Hematopoietic multipotent progenitor cell (in vitro differentiated cells): ENCODE data around the gene C6orf89. TPM values are rescaled to one million over a fixed set of nuclear protein-coding genes. Genes with fewer than 3 reads are reported as not detected.
"Not testable (repeated sequence)": the region's sequence is repeated elsewhere in the genome, so short reads cannot be mapped to it uniquely, and the experiment has no call there.

Experiments used
- DNase-seq, 3 donors: peaks; one replicate each; pipeline ENCODE4 v3.0.0-alpha.2; 2011 to 2015; ENCODE audit warnings: low read depth in 2 of 3, low spot score in 2 of 3
- total RNA-seq: library from RNA; depleted of rRNA; stranded (reverse); fragments of >200 nt; gene quantifications from one replicate; pipeline ENCODE4 v1.2.3, GENCODE V29; 2012

The C6orf89 gene
- total RNA-seq, 1 donor: 19.7 TPM

DNA sequence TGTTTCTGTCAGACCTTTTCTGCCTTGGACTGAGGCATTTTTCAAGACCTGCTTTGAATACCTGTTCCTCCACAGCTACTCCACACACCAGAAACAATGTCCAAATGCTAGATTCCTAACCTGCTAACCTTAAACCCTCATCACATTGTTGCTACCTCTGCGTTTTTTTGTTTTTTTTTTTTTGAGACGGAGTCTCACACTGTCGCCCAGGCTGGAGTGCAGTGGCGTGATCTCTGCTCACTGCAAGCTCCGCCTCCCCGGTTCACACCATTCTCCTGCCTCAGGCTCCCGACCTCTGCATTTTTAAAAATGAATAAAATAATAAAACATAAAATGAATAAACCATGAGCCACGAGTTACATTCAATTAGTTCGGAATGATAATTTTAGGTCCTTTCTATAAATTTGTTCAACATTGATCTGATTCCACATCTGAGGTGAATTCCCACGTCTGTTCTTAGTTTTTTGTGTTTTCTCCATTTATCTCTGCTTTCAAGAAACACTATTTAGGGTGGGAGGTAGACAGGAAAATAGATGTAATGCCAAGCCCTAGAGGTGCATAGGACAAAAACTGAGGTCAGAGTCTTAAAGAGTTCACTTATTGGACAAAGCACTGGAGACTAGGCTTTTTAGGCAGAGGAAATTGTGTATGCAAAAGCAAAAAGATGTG lies 1.3 kb downstream of the C6orf89 start:
- DNase-seq: no peak

DNA sequence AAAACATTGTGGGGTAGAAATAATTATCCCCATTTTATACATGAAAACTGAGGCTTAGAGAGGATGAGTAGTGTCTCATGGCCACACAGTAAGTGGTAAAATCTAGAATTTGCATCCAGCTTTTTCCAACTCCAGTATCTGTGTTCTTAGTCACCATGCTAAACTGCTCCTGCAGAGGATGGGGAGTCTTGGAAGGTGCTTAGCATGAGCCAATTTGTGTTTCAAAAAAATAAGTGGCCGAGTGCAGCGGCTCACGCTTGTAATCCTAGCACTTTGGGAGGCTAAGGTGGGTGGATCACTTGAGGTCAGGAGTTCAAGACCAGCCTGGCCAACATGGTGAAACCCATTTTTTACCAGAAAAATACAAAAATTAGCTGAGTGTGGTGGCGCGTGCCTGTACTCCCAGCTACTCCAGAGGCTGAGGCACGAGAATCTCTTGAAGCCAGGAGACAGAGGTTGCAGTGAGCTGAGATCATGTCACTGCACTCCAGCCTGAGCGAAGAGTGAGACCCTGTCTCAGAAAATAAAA lies 2.4 kb downstream of the C6orf89 start:
- no peak for DNase-seq

DNA sequence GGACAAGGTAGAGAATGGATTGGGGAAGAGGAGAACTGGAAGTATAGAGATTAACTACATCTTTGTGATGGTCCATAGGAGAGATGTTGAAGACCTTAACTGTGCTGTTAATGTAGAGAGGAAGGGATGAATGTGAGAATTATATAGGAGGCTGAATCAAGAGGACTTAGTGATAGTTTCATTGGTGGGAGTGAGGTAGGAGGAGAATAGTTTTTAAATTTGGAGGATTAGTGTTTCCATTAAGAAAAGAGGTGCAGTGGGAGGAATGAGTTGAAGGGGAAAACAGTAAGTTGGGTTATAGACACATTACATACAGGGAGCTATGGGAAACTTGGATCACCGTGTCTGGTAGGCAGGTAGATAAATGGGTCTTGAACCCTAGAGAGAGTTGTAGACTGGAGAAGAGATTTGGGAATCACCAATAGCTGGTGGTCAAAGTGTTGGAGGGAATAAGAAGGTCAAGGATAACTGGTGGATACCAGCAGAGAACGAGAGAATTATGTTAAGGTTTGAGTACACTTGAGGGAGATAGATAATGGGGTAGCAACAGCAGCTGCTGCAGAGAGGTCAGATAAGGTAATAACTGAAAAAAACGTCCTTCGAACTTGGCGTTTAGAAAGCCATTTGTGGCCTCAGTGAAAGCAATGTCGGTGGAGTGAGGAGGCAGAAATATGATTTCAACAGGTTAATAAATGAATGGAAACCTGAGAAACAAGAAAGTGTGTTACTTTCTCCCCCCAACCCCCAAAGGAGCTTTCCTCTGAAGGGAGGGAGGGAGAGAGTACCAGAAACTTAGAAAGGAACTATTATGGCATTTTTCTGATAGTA lies 3.1 kb downstream of the C6orf89 start:
- no peak for DNase-seq

DNA sequence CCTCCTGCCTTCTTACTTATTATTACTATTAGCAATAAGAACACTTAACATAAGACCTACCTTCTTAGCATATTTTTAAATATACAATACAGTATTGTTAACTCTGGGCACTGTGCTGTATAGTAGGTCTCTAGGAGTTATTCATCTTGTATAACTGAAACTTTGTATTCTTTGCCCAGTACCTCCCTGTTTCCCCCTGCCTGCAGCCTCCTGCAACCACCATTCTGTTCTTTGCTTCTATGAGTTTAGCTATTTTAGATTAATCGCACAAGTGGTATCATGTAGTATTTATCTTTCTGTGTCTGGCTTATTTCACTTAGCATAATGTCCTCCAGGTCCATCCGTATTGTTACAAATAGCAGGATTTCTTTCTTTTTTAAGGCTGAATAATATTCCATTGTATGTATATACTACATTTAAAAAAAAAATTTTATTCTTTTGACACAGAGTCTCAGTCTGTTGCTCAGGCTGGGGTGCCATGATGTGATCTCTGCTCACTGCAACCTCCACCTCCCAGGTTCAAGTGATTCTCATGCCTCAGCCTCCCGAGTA lies 4.4 kb downstream of the C6orf89 start:
- DNase-seq: no peak

DNA sequence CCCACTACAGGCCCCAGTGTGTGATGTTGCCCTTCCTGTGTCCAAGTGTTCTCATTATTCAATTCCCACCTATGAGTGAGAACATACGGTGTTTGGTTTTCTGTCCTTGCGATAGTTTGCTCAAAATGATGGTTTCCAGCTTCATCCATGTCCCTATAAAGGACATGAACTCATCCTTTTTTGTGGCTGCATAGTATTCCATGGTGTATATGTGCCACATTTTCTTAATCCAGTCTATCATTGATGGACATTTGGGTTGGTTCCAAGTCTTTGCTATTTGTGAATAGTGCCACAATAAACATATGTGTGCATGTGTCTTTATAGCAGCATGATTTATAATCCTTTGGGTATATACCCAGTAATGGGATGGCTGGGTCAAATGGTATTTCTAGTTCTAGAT lies 5.4 kb downstream of the C6orf89 start:
- not testable (repeated sequence) for DNase-seq

DNA sequence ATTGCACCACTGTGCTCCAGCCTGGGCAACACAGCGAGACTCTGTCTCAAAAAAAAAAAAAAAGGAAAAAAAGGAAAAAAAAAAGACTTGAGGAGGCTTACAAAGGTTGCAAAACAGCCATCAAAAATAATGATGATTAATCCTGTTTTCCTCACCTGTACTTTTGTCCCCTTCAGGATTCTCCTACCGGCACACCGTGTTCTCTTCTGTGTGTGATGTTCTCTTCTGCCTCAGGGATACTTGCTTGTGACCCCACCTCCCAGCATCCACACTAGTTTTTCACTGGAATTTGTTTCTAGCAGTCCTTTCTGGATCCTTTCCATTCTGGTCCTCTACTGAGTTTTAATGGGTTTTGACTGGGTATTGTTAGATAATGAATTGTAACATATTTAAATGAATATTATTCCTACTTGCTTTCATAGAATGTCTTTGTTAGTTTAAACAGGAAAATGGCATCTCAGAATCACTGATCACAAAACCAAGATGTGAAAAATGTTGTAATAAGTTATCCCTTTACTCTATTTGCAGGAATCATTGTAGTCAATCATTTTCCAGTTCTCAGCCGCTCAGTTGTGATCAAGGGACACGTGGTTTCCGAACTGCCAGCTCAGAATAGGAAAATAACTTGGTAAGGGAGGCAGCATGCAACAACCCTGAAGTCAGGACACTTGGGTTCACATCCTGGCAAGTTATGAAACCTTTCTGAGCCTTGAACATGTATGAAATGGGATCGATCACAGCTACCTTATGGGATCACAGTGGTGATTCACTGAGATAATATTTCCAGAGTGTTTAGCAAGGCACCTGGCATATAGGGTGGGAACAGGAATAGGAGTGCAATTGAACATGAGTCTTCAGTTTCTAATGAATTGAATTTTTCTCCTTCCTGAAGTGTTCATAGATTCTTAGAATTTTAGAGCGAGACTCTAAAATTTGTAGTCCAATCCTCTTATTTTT lies 8.5 kb downstream of the C6orf89 start:
- no peak for DNase-seq

DNA sequence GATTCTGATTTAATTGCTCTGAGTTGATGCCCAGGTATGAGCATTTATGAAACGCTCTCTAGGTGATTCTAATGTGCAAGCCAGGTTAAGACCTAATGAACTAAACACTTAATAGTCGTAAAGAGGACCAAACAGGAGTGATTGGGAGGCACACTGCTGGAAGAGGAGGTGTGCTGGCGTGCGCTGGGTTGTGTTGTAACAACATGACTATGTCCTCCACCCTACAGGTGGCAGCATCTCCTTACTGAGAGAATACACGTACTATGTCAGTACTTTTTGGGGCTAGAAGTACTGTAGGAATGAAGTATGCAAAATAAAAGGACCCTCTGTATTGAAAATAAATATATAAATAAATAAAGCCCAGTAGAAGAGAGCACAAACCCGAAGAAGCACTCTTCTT lies 11.9 kb downstream of the C6orf89 start:
- peak in 1 of 3 donors; percentile 52 for DNase-seq

DNA sequence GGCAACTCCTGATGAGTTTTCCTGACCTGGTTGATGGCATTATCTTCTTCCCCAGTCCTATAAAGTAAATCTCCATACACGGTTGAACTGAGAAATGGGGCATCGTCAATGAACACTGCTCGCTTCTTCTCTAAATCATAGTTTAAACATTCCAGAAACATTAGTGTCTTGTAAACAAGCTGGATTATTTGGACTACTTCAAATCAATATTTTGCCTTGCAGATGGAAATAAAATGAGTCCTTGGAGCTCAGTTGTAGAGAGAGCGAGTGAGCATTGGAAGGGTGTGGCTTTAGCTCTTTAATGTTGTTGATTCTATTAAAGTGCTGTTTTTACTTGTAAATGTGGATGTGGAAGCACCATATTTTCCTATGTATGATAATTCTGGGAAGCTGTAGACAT lies 18.4 kb downstream of the C6orf89 start:
- no peak for DNase-seq

DNA sequence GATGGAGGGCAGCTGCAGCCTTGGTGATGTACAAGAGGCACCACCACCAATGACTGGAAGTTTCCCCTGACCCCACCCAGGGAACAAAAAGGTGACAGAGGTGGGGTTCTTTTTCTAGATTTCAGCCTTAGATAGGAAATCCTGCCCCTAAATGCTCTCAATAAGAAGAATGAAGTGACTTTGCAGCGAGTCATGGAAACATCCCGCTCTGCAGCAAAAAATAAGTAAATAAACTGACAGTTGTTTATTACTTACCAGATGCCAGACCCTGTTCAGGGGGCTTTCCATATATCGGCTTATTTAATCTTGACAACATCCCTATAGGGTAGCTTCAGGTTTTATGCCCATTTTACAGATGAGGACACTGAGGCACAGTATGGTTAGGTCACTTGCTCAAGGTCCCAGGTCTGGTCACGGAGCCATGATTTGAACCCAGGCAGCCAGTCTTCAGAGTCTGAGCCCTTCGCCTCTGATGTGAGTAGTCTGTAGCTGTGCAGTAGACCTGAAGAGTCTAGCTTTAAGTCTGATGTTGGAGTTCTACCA lies 19.2 kb downstream of the C6orf89 start:
- no peak for DNase-seq

DNA sequence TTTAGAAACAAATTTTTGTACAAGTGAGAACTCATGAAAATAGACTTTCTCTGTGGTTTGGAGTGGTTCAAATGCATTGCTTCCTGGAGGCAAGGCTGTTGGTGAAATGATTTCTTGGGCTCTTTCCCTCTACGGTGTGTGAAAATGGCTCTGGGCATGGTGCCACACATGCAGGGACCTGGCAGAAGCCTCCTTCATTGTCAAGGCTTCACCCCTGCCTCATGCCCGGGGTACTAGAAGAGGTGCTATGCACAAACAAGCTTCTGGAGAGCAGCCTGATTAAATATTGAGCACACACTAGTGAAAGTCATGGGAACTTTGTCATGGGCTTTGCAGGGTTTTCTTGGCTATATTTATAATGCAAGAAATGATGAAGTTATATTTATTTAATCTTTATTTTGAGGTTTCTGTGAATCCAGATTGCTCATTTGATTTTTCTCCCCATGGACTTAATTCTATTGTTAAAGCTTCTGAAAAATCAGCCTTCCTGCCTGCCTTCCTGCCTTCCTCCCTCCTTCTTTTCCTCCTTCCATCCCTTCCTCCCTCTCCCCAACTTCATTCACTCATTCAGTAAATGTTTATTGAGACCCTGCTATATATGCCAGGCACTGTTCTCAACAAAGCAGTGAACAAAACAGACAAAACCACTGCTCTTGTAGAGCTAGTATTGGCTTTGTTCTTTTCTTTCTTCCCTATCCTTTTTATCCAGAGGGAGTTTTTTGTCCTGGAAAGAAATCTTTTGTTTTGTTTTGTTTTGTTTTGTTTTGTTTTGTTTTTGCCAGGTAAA lies 21.0 kb downstream of the C6orf89 start:
- no peak for DNase-seq

DNA sequence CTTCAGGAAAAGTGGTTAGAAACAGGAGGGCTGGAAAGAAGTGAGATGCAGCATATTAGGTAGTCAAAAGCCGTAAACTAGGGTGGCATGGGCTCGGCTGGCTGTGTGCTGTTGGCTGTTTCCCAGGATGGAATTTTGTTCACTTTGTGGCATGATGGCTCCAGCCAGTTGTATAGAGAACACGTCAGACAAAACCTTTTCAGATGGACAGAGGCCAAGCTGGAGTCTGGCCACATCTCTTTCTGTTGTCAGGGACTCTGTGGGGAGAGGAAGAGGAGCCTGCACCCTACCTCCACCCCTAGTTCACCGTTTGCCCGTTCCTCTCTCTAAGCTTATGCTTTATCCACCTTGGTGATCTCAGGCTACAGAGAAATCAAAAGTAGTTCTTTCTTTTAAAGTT lies 22.0 kb downstream of the C6orf89 start:
- DNase-seq: no peak

DNA sequence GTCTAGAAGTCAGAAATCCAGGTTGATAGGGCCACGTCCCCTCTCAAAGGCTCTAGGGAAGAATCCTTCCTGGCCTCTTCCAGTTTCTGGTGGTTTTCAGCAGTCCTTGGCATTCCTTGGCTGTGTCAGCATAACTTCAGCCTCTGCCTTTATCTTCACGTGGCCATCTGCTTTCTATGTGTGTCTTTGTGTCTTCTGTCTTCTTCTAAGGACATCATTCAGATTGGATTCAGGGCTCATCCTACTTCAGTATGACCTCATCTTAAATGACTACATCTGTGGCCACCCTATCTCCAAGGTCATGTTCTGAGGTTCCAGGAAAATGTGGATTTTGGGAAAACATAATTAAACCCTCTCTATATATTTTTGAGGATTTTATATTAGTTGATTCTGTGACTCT lies 23.0 kb downstream of the C6orf89 start:
- no peak for DNase-seq

DNA sequence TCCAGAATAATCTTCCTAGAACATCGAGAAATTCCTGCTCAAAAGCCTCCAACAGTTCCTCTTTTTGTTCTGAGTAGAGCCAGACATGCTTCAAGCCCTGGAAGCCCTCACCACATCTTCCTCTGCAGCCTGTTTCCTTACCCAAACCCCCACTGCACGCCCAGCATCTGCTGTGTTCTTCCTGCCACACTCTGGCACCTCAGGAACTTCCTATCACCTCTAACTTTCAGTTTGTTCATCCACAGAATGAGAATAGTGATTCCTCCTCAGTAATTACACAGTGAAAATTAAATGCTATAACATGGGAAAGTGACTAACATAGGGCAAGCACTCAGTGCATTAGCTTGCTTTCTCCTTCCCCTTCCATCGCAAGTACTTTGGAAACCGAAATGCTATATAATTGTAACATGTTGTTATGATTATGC lies 26.3 kb downstream of the C6orf89 start:
- DNase-seq: peak in 2 of 3 donors; percentile 87 to 94

DNA sequence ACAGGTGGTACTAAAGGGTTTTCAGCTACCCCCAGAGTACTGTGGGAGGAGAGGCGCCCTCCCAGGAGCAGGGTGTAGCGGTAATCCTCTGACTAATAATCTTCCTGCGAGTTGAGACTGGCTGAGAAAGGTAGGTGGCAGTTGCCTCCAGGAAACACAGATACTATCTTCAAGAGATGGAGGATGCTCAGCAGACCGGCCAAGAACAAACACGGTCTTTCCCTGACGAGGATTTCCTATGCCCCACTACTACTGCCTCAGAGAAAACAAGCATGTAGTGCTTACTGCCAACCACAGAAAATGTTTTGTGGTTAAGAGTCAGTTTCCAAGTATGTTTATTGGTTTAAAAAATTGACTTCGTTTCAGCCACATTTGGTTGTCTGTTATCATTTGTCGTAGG lies 26.8 kb downstream of the C6orf89 start:
- peak; percentile 41 to 48 (median 45) for DNase-seq

DNA sequence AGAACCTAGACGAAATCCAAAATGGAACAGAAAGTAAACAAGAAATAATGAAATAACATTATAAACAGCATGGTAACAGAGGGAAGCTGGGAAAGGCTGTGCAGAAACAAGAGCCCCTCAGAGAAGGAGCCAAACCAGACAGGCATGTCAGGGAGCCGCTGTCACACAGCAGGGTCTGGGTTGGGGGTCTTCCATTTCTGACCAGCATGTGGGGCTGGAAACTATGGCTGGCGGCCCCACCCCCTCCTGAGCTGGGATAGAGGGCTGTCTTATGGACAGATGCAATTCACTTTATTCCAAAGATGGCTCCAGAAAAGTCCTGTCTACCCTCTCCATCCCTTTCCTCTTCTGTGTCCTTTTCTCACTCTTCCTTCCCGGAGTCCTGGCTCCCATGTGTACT lies 27.3 kb downstream of the C6orf89 start:
- DNase-seq: no peak

DNA sequence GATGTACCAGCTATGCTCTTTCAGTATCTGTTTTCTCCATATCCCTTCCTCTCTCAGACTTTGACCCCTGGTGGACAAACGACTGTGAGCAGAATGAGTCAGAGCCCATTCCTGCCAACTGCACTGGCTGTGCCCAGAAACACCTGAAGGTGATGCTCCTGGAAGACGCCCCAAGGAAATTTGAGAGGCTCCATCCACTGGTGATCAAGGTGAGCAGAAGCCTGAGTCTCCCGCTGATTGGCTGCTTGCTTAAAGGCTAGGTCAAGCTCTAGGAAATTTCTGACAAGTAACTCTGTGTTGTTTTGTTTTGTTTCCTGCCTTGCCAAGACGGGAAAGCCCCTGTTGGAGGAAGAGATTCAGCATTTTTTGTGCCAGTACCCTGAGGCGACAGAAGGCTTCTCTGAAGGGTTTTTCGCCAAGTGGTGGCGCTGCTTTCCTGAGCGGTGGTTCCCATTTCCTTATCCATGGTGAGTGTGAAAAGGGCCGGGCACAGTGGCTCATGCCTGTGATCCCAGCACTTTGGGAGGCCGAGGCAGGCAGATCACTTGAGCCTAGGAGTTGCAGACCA lies 28.6 kb downstream of the C6orf89 start:
- peak; percentile 6 to 13 (median 9) for DNase-seq

DNA sequence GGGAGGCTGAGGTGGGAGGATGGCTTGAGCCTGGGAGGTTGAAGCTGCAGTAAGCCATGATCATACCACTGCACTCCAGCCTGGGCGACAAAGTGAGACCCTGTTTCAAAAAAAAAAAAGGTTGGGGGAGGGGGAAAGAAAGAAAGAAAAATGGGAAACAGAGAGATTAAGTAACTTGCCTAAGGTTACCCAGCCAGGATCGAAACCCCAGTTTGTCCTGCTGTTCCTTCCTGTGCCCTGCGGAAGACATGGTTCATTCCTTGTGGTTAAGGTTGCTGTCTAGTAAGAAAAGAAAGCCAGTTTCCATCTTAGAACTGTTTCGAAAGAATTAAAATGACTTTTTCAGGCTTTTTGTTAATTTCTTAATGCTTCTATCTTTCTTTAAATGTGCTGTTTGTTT lies 29.8 kb downstream of the C6orf89 start:
- no peak for DNase-seq

DNA sequence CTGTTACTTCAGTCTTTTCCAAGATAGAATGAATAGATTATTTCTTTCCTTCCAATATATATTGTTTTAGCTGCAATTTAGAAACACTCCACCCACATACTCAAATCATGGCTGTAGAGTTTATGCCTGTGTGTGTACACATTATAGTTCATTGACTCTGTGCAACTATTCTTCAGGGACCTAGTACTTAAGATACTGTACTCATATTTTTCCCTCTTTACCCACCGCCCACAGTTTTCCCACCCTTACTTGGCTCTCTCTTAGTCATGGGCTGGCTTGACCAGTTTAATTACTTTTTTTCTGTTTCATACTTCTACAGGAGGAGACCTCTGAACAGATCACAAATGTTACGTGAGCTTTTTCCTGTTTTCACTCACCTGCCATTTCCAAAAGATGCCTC lies 30.4 kb downstream of the C6orf89 start:
- DNase-seq: no peak

DNA sequence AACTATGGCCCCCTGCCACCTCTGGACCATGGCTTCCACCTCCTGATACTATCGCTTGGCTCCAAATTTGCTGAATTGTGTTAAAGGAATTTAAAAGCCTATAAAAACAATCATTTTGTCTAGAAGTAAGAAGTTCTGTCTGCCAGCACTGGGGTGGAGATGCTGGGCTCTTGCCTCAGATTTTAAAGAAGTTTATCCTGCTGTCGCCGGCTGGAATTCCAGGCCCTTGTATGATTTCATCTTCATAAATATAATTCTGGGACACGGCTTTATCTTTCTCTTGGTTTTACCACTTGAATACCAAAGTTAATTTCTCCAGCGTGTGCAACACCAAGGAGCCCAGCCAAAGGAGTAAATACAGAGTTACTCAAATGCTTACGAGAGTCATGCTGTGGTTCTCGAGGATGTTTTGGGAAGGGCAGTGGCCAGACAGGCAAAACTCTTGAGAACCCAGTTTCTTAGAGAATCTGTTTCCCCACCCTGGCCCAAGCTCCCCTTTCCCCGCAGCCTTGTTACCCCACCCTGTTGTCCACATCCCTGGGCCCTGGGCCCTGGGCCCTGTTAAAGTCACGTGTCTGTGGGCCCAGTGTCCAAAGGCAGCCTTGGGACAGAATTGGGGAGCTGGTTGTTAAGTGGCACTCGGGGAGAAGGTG lies 31.9 kb downstream of the C6orf89 start:
- DNase-seq: no peak
